Left hindlimb (tissue), 1 donor: ENCODE results near the gene ANGEL2.

Experiments
- DNase-seq: peaks from one replicate; pipeline ENCODE4 v3.0.0-alpha.2; 2018

The ANGEL2 gene

GRCh38 chr1:212950243-212951125, 65.2 kb downstream of the ANGEL2 start, which contains the start of gene VASH2:
TSS of gene VASH2 (plus strand) at chr1:212950541. CDS start at chr1:212951543, 1,002 bp downstream.
- DNase-seq, result peak; percentile 91

GRCh38 chr1:212949771-212950170, 65.9 kb downstream of the ANGEL2 start:
- no peak for DNase-seq

- no peak for DNase-seq
These were observed 68.8 kb downstream of the ANGEL2 start for GRCh38 chr1:212946872-212947271.

- no peak for DNase-seq
These were observed 70.1 kb downstream of the ANGEL2 start for GRCh38 chr1:212945463-212946160.

GRCh38 chr1:212945056-212945455, 70.6 kb downstream of the ANGEL2 start:
- DNase-seq, result no peak

GRCh38 chr1:212944229-212944901, 71.3 kb downstream of the ANGEL2 start:
- no peak for DNase-seq

- no peak for DNase-seq
These were observed 72.3 kb downstream of the ANGEL2 start for GRCh38 chr1:212943393-212943710.

GRCh38 chr1:212942679-212943392, 72.8 kb downstream of the ANGEL2 start:
- no peak for DNase-seq
